DND-41 (cell line): ENCODE results near the gene INPP5A.
"Not testable (repeated sequence)": the region's sequence is repeated elsewhere in the genome, so short reads cannot be mapped to it uniquely, and the experiment has no call there.

ENCODE experiments used
- ATAC-seq: fragments of 200-7000 bp; cut with Tn5 transposase; 3 replicates; pipeline ENCODE4 v1.9.1; 2021; ENCODE audit warnings: low read depth; ENCODE audit not compliant: insufficient read depth
- DNase-seq: peaks from one replicate; pipeline ENCODE4 v3.0.0-alpha.2; 2020
- H2AFZ ChIP-seq: 2 replicates; pipeline ENCODE4 v1.6.0; 2012; ENCODE audit warnings: low read depth, low read length
- H3K27ac ChIP-seq: 2 replicates; pipeline ENCODE4 v1.5.1; 2012; ENCODE audit warnings: low read length, inconsistent platforms
- H3K27me3 ChIP-seq: fragments of 200-600 bp; sonication (generic); 2 replicates; pipeline ENCODE4 v1.6.0; 2012; ENCODE audit warnings: low read length, mild to moderate bottlenecking, inconsistent platforms; ENCODE audit not compliant: insufficient read depth, poor library complexity
- H3K36me3 ChIP-seq: 2 replicates; pipeline ENCODE4 v1.5.1; 2012; ENCODE audit warnings: low read length, inconsistent platforms; ENCODE audit not compliant: insufficient read depth
- H3K4me1 ChIP-seq: 2 replicates; pipeline ENCODE4 v1.5.1; 2012; ENCODE audit warnings: mild to moderate bottlenecking, low read length; ENCODE audit not compliant: insufficient read depth
- H3K4me2 ChIP-seq: 2 replicates; pipeline ENCODE4 v1.6.0; 2012; ENCODE audit warnings: mild to moderate bottlenecking, moderate library complexity, low read length, inconsistent platforms; ENCODE audit not compliant: insufficient read depth
- H3K4me3 ChIP-seq, 2 experiments: fragments of 200-600 bp in 1 of 2; shearing (Covaris generic) in 1 of 2; 2 replicates each; pipeline ENCODE4 v1.5.1; 2012 to 2016; ENCODE audit warnings: inconsistent platforms in 2 of 2, low read length in 2 of 2, mild to moderate bottlenecking in 2 of 2, low read depth in 1 of 2, moderate library complexity in 1 of 2
- H3K79me2 ChIP-seq: 2 replicates; pipeline ENCODE4 v1.6.0; 2012; ENCODE audit warnings: low read length, inconsistent platforms; ENCODE audit not compliant: insufficient read depth
- H3K9ac ChIP-seq: 2 replicates; pipeline ENCODE4 v1.6.0; 2012; ENCODE audit warnings: low read depth, mild to moderate bottlenecking, inconsistent platforms, low read length, moderate library complexity
- H3K9me3 ChIP-seq: 2 replicates; pipeline ENCODE4 v1.5.1; 2012; ENCODE audit warnings: low read length, moderate library complexity, mild to moderate bottlenecking, inconsistent platforms; ENCODE audit not compliant: insufficient read depth, severe bottlenecking
- H4K20me1 ChIP-seq: 2 replicates; pipeline ENCODE4 v1.6.0; 2012; ENCODE audit warnings: low read length; ENCODE audit not compliant: insufficient read depth
- CTCF ChIP-seq: IDR thresholded peaks from 2 replicates; pipeline ENCODE4 v1.5.1; 2012; ENCODE audit warnings: borderline replicate concordance, low read length, moderate library complexity, mild to moderate bottlenecking; ENCODE audit not compliant: poor library complexity, severe bottlenecking; ENCODE audit errors: extremely low read depth
- EZH2 ChIP-seq: IDR thresholded peaks from 3 replicates; pipeline ENCODE4 v1.6.1; 2012; ENCODE audit warnings: borderline replicate concordance, low read depth, mild to moderate bottlenecking, moderate library complexity, low read length, inconsistent platforms; ENCODE audit not compliant: severe bottlenecking

The INPP5A gene

GRCh38 chr10:132596742-132597279, 59.2 kb downstream of the INPP5A start:
- no peaks in the 10 kb centered on the region for H3K27me3 ChIP-seq
- H2AFZ ChIP-seq, result no peak overlapping the region
- H3K4me1 ChIP-seq, result peaks cover 11% of the 10 kb centered on the region
- 0 out of 2 replicates have a peak, but pooled peaks cover 9% of the 10 kb centered on the region for H3K36me3 ChIP-seq
- no peak overlapping the region for H3K27ac ChIP-seq
- H3K9ac ChIP-seq, result no peak overlapping the region
- ATAC-seq, result no peak
- peaks cover 89% of the 10 kb centered on the region for H3K79me2 ChIP-seq
- DNase-seq, result no peak
- no peak overlapping the region for H3K4me2 ChIP-seq
- TF ChIP-seq CTCF (no peak), EZH2 (no peak)
- H3K4me3 ChIP-seq, result no peak overlapping the region
- H4K20me1 ChIP-seq, result peaks cover 34% of the 10 kb centered on the region
- H3K9me3 ChIP-seq, result peaks cover 37% of the 10 kb centered on the region

- Histone ChIP-seq H3K36me3 (0 out of 2 replicates have a peak, but pooled peaks cover 9% of the 10 kb centered on the region), H4K20me1 (peaks cover 36% of the 10 kb centered on the region), H2AFZ (no peak overlapping the region), H3K9ac (no peak overlapping the region), H3K4me1 (peaks cover 10% of the 10 kb centered on the region), H3K9me3 (peaks cover 37% of the 10 kb centered on the region), H3K79me2 (peaks cover 92% of the 10 kb centered on the region), H3K4me3 (no peak overlapping the region), H3K27me3 (no peaks in the 10 kb centered on the region), H3K27ac (no peak overlapping the region), H3K4me2 (no peak overlapping the region)
- ATAC-seq (no peak), DNase-seq (no peak)
- TF ChIP-seq CTCF (no peak), EZH2 (no peak)
These were observed 60.1 kb downstream of the INPP5A start for GRCh38 chr10:132597654-132598053.

GRCh38 chr10:132599023-132599618, 61.5 kb downstream of the INPP5A start:
- peaks cover 93% of the 10 kb centered on the region for H3K79me2 ChIP-seq
- not testable (repeated sequence) for H3K4me2 ChIP-seq, H3K36me3 ChIP-seq, H3K27ac ChIP-seq, DNase-seq, H3K27me3 ChIP-seq, H2AFZ ChIP-seq, H3K4me3 ChIP-seq, H3K9ac ChIP-seq, ATAC-seq, H3K4me1 ChIP-seq
- peaks cover 37% of the 10 kb centered on the region for H4K20me1 ChIP-seq
- peaks cover 37% of the 10 kb centered on the region for H3K9me3 ChIP-seq

- no peak overlapping the region for H3K27ac ChIP-seq
- H3K9ac ChIP-seq, result no peak overlapping the region
- H2AFZ ChIP-seq, result no peak overlapping the region
- 0 out of 2 replicates have a peak, but pooled peaks cover 9% of the 10 kb centered on the region for H3K36me3 ChIP-seq
- no peak for TF ChIP-seq CTCF
- no peak for TF ChIP-seq EZH2
- no peak for DNase-seq
- peaks cover 93% of the 10 kb centered on the region for H3K79me2 ChIP-seq
- H3K4me2 ChIP-seq, result no peak overlapping the region
- H4K20me1 ChIP-seq, result peaks cover 37% of the 10 kb centered on the region
- ATAC-seq, result no peak
- H3K9me3 ChIP-seq, result peaks cover 37% of the 10 kb centered on the region
- H3K27me3 ChIP-seq, result no peaks in the 10 kb centered on the region
- H3K4me3 ChIP-seq, result no peak overlapping the region
- no peaks in the 10 kb centered on the region for H3K4me1 ChIP-seq
These were observed 62.1 kb downstream of the INPP5A start for GRCh38 chr10:132599732-132600131.
